ENCODE results near the gene TACC2.
"Not testable (repeated sequence)": the region's sequence is repeated elsewhere in the genome, so short reads cannot be mapped to it uniquely, and the experiment has no call there.

The TACC2 gene

DNA sequence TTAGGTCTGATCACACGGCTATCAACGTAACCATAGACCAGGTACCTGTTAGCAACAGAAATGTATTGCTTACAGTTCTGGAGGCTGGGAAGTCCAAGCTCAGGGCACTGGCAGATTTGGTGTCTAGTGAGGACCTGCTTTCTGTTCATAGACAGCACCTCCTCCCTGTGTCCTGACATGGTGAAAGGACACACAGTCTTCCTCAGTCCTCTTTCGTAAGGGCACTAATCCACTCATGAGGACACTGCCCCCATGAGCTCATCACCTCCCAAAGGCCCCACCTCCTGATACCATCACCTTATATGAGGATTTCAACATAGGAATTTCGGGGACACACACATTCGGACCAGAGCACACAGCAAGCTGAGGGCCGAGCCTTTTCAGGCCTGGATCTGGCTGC, 210.7 kb downstream of the TACC2 start:
- no peak for DNase-seq

DNA sequence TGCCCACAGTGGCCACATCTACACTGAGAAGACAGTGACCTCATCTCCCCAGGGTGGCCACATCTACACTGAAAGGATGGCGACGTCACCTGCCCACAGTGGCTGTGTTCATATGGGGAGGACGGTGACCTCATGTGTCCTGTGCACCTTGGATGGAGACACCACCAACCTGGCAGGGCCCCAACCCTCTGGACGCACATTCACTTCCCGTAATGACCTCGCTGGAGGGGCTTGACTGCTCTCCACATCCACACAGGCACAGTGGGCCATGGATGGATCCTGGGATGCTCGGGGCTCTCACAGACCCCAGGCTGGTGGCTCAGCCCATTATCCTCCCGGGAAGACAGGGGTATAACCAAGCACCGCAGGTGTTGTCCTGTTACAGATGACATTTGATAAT, 212.4 kb downstream of the TACC2 start:
- DNase-seq = no peak

DNA sequence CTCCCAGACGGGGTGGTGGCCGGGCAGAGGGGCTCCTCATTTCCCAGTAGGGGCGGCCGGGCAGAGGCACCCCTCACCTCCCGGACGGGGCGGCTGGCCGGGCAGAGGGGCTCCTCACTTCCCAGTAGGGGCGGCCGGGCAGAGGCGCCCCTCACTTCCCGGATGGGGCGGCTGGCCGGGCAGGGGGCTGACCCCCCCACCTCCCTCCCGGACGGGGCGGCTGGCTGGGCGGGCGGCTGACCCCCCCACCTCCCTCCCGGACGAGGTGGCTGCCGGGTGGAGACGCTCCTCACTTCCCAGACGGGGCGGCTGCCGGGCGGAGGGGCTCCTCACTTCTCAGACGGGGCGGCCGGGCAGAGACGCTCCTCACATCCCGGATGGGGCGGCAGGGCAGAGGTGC, 214.2 kb downstream of the TACC2 start:
- not testable (repeated sequence) for DNase-seq

DNA sequence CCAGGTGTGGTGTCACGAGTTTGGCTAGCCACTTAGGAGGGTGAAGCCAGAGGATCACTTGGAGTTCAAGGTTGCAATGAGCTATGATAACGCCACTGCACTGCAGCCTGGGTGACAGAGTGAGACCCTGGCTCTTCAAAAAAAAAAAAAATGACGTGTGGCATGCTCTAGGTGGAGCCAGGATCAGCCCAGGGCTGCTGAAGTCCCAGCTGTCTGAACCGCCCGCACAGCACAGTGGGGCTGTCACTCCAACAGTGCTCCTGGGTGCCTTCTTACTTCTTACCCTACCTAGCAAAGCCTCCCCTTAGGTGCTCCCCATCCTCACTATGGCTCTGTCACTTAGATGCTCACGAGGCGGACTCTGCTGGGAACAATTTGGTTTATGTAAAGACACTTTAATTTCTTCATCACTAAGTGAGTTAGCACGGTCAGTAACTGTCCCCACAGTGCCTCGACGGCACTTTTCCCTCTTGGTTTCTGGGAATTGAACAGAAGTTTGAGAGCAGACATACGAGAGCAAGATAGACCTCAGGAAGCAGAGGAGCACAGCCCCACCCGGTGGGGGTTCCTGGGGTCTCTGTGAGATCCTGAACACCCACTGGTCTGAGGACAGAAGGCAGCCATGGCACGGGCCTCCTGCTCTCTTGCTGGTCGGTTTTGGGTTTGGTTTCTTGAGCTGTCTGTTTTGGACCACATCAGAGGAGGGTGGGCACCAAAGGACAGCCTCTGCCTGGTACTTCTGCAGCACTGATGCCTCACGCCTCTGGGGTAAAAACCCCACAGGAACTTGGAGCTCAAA, 215.9 kb downstream of the TACC2 start:
- DNase-seq = no peak

DNA sequence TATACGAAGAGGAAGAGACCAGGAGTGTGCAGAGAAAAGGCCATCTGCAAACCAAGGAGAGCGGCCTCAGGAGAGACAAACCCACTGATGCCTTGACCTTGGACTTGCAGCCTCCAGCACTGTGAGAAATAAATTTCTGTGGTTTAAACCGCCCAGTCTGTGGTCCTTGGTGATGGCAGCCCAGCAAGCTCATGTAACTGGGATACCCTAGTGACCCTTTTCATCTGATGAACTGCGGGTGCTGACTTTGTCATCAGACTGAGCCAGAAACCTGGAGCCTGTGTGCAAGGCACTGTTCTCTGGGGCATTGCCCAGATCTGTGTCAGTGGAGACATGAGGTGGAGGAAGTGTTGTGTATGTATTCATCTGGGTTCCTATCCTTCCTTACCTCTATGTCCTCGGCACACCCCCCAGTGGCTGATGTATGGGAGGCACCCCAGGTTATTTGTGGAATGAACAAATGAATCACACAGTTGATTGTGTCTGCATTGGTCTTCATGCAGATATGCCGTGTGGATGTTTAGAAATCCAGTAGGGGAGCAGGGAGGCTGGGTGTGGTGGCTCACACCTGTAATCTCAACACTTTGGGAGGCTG, 217.6 kb downstream of the TACC2 start:
- DNase-seq = no peak

DNA sequence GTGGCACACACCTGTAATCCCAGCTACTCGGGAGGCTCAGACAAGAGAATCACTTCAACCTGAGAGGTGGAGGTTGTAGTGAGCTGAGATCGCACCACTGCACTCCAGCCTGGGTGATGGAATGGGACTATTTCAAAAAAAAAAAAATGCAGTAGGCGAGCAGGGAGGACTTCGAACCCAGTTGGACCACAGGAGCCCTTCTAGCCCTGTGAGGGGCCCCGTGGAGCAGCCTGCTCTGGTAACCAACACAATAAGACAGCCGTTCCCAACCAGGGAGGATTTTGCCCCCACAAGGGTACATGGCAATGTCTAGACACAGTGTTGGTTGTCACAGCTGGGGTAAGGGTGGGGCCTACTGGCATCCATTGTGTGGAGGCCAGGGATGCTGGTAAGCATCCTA, 218.2 kb downstream of the TACC2 start:
- no peak for DNase-seq

DNA sequence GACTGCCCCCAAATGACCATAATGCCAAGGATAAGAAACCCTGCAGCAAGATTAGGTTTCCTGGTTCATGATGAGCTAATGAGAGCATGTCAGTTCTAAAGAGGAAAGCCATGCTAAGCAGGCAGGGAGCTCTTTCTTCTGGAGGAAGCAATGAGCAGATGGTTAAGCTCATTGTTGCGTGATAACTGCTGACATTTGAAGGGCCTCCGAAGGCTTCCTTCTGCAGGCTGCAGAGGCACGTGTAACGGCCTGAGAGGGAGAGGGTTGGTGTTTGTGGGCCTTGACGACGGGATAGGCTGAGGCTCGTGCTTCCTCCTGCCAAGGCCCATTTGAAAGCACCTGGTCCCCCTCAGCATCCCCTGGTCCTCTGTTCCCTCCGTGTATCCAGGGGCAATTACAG, 218.6 kb downstream of the TACC2 start:
- DNase-seq = no peak

DNA sequence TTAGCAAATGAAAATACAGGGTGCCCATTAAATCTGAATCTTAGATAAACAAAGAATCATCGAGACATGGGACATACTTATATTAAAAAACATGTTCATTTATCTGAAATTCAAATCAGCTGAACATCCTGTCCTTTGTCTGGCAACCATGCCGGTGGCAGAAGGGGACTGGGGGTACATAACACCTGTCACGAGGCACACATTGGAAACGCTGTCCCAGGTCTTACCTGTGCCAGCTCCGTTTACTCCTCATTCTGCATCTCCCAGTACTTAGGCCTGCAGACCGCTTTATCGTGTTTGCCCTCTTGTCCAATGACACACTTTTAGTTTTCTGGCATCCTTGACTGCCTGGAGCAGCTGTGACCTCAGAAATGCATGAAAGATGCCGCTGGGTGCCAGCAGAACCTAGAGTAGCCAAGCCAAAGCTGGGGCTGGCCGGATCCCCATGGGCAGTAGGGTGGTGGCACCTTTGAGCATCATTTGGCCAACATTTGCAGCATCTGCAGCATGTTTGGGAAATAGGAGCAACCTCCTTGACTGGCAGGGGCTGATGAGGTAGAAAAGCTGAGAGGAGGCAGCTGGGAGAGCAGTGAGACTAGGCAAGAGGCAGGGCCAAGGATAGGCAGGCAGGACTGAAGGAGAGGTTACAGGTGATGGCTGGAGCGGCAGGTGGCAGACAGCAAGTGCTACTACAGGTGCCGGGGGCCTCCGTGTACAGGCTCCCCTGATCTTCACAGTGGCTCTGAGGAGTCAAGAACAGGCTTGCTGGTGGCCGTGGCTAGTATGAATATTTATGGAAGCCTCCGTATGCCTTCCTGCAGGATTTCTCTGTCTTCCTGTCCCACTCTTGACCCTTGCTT, 219.8 kb downstream of the TACC2 start:
- no peak for DNase-seq

DNA sequence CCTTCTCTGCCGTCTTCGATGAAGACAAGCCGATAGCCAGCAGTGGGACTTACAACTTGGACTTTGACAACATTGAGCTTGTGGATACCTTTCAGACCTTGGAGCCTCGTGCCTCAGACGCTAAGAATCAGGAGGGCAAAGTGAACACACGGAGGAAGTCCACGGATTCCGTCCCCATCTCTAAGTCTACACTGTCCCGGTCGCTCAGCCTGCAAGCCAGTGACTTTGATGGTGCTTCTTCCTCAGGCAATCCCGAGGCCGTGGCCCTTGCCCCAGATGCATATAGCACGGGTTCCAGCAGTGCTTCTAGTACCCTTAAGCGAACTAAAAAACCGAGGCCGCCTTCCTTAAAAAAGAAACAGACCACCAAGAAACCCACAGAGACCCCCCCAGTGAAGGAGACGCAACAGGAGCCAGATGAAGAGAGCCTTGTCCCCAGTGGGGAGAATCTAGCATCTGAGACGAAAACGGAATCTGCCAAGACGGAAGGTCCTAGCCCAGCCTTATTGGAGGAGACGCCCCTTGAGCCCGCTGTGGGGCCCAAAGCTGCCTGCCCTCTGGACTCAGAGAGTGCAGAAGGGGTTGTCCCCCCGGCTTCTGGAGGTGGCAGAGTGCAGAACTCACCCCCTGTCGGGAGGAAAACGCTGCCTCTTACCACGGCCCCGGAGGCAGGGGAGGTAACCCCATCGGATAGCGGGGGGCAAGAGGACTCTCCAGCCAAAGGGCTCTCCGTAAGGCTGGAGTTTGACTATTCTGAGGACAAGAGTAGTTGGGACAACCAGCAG, 221.7 kb downstream of the TACC2 start:
- no peak for DNase-seq

DNA sequence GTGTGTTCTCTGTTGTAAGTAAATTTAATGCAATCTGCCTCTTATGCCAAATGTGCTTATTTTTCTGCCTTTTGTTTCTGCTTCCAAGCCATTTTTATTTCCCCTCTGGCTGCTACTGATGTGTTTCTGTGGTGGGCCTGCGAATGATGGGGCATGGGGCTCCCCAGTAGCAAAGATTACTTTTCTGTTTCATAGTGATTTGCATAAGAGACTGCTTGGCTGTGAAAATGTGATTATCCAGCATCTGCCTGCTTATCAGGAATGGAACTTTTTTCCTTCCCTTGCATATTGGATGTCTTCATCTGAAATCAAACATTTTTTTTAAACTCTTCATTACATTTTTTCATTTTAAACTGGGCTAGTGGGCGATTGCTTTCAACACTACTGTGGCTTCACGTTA, 224.4 kb downstream of the TACC2 start:
- no peak for DNase-seq

DNA sequence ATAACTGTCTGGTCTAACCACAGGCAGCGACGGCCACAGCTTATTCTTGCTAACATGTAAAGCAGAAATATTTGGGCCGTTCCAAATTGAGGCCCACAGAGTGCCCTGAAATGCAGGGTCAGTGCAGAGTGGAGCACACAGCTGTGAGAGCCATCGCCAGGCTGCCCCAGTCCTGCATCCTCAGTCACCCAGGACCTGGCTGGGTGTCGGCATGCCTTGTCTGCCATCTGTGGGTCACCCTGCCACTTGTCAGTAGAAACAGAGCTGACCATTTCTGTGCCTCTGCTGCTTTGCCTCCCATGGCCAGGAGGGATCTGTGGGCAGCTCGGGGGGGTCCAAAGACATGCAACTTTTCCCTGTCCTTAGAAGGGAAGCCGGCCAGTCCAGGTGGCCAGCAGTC, 224.8 kb downstream of the TACC2 start:
- DNase-seq = no peak

DNA sequence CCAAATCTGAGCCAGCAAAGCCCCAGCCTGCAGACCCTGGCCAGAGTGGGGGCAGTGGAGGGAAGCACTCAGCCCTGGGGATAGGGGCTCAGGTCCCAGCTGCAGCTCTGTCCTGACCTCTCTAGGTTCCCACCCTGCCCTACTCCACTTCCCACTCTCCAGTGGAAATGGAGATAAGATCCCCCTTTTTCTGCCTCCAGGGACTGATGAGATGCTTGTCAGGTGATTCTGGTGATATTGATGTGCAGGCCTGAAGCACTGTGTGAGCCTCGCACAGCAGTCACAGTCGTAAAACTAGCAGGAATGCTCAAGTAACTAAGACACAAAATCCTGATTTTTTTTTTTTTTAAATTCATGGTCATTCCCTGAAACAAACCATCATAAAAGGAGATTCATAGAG, 227.1 kb downstream of the TACC2 start:
- DNase-seq = no peak

DNA sequence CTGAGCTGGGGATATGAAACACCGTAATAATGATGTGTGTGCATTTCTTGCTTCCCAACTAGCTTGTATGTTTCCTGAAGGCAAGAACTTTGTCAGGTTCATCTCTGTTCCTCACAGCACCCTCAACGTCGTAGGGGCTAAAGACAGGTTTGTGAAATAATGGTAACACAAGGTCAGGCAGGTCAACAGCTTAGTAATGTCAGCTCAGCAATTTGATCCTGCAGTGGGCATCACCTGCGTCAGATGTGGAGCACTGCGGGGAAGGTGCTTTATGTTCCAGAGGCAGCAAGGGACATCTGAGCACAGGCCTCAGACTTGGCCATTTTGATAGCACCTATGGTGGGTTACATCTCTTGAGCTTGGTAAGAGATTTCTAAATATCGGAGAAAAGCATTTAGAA, 230.4 kb downstream of the TACC2 start:
- DNase-seq = no peak

DNA sequence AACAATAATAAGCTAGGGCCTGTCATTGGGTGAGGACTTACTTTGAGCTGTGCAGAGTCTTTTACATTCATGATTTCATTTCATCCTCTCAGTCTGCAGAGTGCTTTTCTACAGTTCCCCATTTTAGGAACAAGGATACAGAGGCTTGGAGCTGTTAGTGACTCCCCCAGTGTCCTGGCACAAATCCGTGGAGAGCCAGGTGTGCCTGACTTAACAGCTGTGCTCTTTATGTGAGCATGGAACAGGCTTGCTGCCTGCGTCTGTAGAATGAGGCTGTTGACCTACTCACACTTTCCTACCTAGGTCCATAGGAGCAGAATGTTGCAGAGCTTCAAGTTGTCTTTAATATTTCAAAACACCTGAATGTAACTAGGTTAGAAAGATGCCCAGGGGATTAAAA, 231.8 kb downstream of the TACC2 start:
- DNase-seq = no peak

DNA sequence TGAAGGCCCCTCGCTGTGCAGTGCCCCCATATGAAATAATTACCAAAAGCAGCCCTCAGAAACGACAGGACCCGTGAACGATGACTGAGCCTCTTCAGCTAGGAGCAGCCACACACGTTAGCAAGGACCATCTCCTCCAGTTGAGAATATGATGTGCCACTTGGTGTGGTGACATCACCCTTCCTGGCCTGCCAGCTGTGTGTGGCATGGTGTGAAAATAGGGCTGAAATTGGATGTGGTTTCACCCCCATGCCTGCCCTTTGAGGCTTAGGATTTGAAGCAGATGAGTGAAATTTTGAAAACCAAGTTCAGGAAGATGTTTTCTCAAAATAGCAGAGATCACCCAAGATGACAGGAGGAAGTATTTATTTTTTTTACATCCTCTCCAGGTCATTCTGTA, 233.0 kb downstream of the TACC2 start:
- no peak for DNase-seq

DNA sequence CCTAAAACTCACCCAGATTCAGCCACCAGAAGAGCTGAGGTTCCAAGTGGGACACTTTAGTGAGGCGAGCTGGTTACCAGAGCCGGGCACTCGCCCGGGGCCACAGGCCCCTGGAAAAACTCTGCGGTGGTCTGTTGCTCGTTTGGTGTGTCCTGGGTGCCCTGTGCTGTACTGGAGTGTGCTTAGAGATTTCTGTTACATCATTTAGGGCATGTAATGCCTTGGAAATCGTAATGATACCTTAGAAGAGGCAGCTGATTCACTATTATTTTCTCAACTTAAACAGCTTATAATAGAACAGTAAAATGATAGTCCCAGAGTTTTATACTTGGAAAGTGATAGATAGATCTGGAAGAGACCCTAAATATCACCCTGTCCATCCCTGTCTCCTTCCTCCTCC, 233.7 kb downstream of the TACC2 start:
- no peak for DNase-seq

DNA sequence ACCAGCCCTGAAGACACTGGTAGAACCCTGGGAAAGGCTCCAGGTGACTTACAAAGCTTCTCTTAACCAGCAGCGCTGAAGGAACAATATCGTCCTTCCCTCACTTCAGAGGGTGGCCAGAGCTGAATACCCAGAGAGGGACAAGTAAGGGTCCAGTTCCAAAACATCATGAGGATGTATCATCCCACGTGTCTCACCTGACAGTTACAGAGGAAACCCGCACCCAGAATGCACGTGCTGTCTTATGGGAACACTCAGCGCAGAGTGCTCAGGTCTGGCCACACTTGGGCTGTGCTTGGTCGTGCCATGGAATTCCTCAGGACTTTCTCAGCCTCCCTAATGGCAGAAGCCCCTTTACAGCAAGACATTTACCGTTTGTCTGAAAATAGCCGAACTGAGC, 235.2 kb downstream of the TACC2 start:
- DNase-seq = no peak

DNA sequence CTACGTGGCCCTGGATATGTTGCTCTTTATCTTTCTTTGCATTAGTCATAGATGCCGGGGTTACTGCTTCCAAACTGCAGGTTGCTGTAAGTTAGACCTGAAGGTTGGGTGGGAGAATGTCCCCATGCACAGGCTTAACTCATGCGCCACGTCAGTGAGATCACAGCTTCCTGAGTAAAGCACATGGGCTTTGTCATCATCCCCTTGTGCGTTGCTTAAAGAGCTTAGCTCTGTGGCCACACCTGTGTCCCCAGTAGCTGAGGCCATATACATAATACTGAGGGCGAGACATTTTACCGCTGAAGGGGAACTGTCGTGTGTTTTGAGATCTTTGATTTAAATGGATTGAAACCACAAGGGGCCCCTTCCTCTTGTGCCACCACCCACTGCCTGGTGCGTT, 236.4 kb downstream of the TACC2 start:
- no peak for DNase-seq

DNA sequence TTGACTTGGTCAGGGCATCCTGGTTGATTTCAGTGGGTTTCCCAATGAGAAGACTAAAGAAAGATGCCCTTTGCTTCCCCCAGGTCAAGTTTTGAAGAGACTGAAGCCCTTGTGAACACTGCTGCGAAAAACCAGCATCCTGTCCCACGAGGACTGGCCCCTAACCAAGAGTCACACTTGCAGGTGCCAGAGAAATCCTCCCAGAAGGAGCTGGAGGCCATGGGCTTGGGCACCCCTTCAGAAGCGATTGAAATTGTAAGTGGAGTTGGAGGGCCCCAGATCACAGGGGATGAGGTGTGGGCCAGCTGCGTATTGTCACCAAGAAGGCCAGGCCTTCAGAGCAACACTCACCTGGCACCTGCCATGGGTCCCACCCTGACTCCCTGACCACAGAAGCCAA, 238.8 kb downstream of the TACC2 start:
- no peak for DNase-seq

DNA sequence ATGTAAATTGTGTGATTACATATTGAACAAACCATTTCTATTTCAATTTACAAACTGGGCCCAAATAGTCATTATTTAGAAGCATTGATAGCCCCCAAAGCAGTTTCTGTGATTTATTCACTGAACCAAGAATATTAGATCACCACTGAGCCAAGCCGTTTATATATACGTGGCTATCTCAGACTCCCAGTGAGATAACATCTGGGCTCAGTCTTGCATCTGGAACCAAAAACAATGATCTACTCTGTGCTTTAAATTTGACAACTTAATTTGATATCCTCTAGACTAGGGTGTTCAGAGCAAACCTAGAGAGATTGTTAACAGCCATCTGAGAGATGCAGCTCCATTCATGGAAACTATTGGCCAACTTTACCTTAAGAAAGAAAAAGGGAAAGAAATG, 240.7 kb downstream of the TACC2 start:
- DNase-seq = no peak

DNA sequence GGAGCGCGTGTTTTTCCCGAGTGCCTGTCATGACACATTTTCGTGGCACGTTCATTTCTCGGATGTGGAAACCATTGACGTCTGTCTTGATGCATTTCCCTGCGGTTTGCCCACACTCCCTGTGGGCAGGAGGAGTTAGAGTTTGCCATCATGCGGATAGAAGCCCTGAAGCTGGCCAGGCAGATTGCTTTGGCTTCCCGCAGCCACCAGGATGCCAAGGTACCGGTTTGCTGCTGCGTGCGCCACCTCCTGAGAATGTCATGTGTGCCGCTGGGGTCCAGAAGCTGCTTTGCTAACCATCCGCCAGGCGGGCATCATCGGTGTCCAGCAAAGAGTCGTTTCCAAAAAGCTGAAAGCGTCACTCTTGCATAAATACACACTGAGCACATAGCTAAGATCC, 241.3 kb downstream of the TACC2 start:
- DNase-seq = no peak

DNA sequence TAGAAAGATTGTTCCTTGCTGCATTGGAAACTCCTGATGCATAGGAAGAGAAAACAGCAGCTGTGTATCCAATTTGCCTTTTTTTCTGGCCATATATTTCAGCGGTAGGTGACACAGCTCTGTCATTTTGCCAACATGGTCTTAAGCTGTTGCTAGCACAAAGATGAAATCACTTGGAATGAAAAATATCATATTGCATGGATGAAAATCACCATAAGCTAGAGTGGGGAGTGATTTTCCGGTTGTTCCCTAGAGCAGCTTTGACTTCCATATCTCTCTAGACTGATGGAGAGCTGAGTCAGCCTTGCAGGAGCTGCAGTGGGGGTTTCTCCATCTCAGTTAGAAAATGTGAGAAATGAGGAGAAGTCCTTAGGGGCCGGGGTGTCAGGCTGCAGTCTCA, 243.8 kb downstream of the TACC2 start:
- DNase-seq = peak; percentile 79

DNA sequence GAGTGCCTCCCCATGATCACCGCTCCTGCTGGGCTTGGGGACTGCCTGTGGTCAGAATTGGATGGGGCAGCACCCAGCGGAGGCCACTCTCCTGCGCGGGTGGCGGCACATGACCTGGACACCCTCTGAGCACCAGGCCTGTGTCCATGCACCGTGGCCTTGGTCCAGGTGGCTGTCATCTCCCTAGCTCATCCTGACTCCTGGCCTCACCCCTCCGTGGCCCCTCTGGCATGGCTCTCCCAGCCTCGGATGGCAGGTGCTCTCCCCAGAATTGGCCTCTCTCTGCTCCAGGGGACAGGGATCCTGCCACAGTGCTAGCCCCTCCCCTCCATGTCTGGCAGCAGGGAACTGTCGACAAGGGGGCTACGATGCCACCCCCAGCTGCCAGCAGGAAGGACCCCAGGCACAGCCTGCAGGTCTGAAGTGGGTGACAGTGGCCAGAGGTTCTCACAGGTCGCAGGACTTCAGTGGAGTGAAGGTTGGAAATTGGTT, 244.9 kb downstream of the TACC2 start:
- peak; percentile 50 for DNase-seq

All from right hindlimb (tissue), 1 donor.